ENCODE data around the gene ADGRG6. TPM values are rescaled to one million over a fixed set of nuclear protein-coding genes. Genes with fewer than 3 reads are reported as not detected.

Gene ADGRG6
- total and polyA plus RNA-seq, 10 of the 15 experiments (the other 5 are each of a cell fraction or from before 2014, with no cell fraction given), result 0.01 to 0.24 (median 0.13) TPM; not detected in 7

DNA sequence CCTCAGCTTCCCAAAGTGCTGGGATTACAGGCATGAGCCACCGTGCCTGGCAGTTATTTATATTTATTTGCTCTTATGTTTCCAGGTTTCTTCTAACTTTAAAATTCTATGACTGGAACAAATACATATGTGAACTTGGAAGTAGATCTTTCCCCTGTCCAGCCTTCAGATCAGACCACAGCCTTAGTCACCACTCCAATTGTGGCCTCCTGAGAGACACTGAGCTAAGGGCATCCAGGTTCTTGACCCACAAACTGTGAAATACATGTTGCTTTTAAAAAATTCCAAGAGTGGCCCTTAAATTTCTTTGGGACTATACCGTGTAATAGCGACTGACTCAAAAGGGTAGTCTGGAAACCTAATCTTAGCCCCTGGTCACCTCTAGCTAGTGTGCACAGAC lies 1.5 kb upstream of the ADGRG6 start:
- WGBS (ENCODE audit: insufficient coverage, insufficient replicate concordance, low lambda C conversion rate, missing lambda C conversion rate), result 52% methylated on average over 3 of the region's 3 CpGs
- RAD21 ChIA-PET (ENCODE audit: unreplicated experiment), result no interaction called here

DNA sequence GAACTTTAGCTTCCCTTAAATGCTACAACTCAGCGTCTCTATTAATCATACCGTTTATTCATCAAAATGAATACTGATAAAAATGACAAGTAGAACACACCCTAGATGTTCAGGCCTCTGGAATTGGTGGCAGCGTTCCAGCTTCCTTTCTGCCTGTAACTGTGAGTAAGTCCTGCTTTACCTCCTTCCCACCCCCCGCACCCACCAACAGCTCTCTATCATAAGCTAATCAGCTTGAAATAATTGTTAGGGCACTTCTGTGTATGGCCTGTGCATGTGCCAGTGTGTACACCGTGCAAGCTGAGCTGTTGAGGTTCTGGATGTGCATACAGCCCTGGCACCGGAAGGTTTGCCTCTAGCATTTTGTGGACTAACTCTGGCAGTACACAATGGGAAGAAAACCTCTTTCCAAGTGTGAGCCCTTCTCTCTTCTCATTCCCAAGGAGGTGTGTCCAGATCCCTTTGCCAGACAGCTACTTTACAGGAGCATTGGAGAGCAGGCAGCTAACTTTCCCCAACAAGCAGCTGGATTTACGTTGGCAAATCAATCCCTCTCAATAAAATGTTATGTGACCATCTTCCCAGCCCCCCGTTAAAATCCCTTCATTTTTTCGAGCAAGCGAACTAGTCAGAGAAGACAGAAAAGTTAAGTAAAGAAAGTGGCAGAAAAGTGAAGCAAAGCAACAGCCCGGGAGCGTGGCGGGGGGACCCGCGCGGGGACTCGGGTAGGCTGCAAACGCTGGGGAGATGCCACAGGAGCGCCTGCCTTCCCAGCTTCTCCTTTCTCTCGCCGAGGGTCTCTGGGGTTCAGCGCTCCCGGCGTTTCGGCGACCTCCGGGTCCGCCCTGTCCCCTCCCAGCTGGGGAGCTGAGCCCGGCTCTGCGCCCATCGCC lies 803 bp upstream of the ADGRG6 start:
- peak overlapping the region; percentile 58; the same call in 1 of the 2 replicates for H3K4me2 ChIP-seq (ENCODE audit: control insufficient read depth, insufficient read depth)
- no peak overlapping the region for H3K4me3 ChIP-seq
- FAIRE-seq (no peak), ATAC-seq (no peak; the same call in 2 of the 3 replicates), DNase-seq (ENCODE audit: low read depth, low spot score) (no peak)
- TF ChIP-seq ZSCAN29 (IDR thresholded peaks at IDR 0.05) (no peak), TCF7 (IDR thresholded peaks at IDR 0.05; ENCODE audit: borderline replicate concordance) (no peak), CEBPB (IDR thresholded peaks at IDR 0.05; ENCODE audit: borderline replicate concordance in 1 of 2, low read depth in 2 of 2, low read length in 2 of 2) (no peak), ZNF274 (IDR thresholded peaks at IDR 0.05; ENCODE audit: insufficient read depth, insufficient read length) (no peak), BCL11A (IDR thresholded peaks at IDR 0.05; ENCODE audit: low read depth, low read length) (no peak), CREB1 (IDR thresholded peaks at IDR 0.05; ENCODE audit: low read depth) (no peak), POLR2A (IDR thresholded peaks at IDR 0.05; ENCODE audit: low read depth, low read length) (no peak)
- TF ChIP-seq, protein P1, sequence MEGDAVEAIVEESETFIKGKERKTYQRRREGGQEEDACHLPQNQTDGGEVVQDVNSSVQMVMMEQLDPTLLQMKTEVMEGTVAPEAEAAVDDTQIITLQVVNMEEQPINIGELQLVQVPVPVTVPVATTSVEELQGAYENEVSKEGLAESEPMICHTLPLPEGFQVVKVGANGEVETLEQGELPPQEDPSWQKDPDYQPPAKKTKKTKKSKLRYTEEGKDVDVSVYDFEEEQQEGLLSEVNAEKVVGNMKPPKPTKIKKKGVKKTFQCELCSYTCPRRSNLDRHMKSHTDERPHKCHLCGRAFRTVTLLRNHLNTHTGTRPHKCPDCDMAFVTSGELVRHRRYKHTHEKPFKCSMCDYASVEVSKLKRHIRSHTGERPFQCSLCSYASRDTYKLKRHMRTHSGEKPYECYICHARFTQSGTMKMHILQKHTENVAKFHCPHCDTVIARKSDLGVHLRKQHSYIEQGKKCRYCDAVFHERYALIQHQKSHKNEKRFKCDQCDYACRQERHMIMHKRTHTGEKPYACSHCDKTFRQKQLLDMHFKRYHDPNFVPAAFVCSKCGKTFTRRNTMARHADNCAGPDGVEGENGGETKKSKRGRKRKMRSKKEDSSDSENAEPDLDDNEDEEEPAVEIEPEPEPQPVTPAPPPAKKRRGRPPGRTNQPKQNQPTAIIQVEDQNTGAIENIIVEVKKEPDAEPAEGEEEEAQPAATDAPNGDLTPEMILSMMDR (IDR thresholded peaks at IDR 0.05 in 2 of 3, conservative IDR thresholded peaks at IDR 0.05 in 1 of 3; ENCODE audit: control insufficient read depth in 2 of 3, extremely low read depth in 1 of 3, insufficient read depth in 1 of 3, low read depth in 3 of 3, low read length in 3 of 3), result no peak
- TF ChIP-seq, protein P2, sequence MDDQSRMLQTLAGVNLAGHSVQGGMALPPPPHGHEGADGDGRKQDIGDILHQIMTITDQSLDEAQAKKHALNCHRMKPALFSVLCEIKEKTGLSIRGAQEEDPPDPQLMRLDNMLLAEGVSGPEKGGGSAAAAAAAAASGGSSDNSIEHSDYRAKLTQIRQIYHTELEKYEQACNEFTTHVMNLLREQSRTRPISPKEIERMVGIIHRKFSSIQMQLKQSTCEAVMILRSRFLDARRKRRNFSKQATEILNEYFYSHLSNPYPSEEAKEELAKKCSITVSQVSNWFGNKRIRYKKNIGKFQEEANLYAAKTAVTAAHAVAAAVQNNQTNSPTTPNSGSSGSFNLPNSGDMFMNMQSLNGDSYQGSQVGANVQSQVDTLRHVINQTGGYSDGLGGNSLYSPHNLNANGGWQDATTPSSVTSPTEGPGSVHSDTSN (IDR thresholded peaks at IDR 0.05; ENCODE audit: insufficient replicate concordance, low read depth, low read length), result no peak
- no peaks in the 10 kb centered on the region for H3K79me2 ChIP-seq (ENCODE audit: control insufficient read depth, insufficient read depth, low read length)
- no peaks in the 10 kb centered on the region for H4K20me1 ChIP-seq (ENCODE audit: control insufficient read depth, insufficient read depth)
- no peaks in the 10 kb centered on the region for H3K36me3 ChIP-seq (ENCODE audit: control insufficient read depth in 2 of 2, insufficient read depth in 2 of 2, low read length in 1 of 2)
- H3K4me1 ChIP-seq (ENCODE audit: control insufficient read depth, insufficient read depth, low read length), result no peaks in the 10 kb centered on the region
- RAD21 ChIA-PET (ENCODE audit: unreplicated experiment), result no interaction called here
- in situ Hi-C loops (cut with MboI), result no loop called here
- WGBS (ENCODE audit: insufficient coverage, insufficient replicate concordance, low lambda C conversion rate, missing lambda C conversion rate), result 23% methylated on average over 22 of the region's 31 CpGs
- H3K9ac ChIP-seq (ENCODE audit: control insufficient read depth, insufficient read depth, low read length), result no peak overlapping the region
- SMC1A ChIA-PET (ENCODE audit: uncharacterized antibody, unreplicated experiment), result interaction anchor here (0.6 to 0.9 kb wide), 2 partner anchors 9 to 494 kb away, joined by 3 read pairs; no protein-coding TSS in a partner anchor
- H3K27me3 ChIP-seq (replicated peaks in 1 of 2; ENCODE audit: control insufficient read depth in 2 of 2, insufficient read depth in 2 of 2, low read length in 1 of 2), result peaks cover 2 to 10% of the 10 kb centered on the region in 2 experiments; a peak in 3 of 4 replicates
- no peak overlapping the region for H3K27ac ChIP-seq (ENCODE audit: control insufficient read depth, insufficient read depth)
- POLR2A ChIA-PET, result no interaction called here
- no TSS peak for BruUV-seq (replicated peaks)
- H3K9me3 ChIP-seq (replicated peaks; ENCODE audit: control insufficient read depth, insufficient read depth, low read length), result no peaks in the 10 kb centered on the region
- CTCF ChIA-PET, result interaction anchor here (0.8 kb wide), 1 partner anchor 127 kb away, joined by 4 read pairs; no protein-coding TSS in a partner anchor
- H2AFZ ChIP-seq (ENCODE audit: control insufficient read depth, low read depth, low read length), result peak overlapping the region; percentile 7; the same call in 1 of the 2 replicates
- intact Hi-C loops (cut with micrococcal nuclease; ENCODE audit: unreplicated experiment), result no loop called here

More for the DNA sequence above, 1.5 kb upstream of the ADGRG6 start:
- ChIA-PET SMC1A (ENCODE audit: uncharacterized antibody, unreplicated experiment) (interaction anchor here (0.6 to 0.9 kb wide), 2 partner anchors 9 to 493 kb away, joined by 3 read pairs; no protein-coding TSS in a partner anchor), POLR2A (no interaction called here), CTCF (interaction anchor here (0.6 kb wide), 1 partner anchor 22 kb away, joined by 4 read pairs; no protein-coding TSS in a partner anchor)
- no peaks in the 10 kb centered on the region for H4K20me1 ChIP-seq (ENCODE audit: control insufficient read depth, insufficient read depth)
- H3K27ac ChIP-seq (ENCODE audit: control insufficient read depth, insufficient read depth), result no peak overlapping the region
- intact Hi-C loops (cut with micrococcal nuclease; ENCODE audit: unreplicated experiment), result no loop called here
- DNase-seq (ENCODE audit: low read depth, low spot score) (no peak), ATAC-seq (no peak), FAIRE-seq (no peak)
- H3K9me3 ChIP-seq (replicated peaks; ENCODE audit: control insufficient read depth, insufficient read depth, low read length), result no peaks in the 10 kb centered on the region
- TF ChIP-seq, protein P3, sequence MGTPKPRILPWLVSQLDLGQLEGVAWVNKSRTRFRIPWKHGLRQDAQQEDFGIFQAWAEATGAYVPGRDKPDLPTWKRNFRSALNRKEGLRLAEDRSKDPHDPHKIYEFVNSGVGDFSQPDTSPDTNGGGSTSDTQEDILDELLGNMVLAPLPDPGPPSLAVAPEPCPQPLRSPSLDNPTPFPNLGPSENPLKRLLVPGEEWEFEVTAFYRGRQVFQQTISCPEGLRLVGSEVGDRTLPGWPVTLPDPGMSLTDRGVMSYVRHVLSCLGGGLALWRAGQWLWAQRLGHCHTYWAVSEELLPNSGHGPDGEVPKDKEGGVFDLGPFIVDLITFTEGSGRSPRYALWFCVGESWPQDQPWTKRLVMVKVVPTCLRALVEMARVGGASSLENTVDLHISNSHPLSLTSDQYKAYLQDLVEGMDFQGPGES (IDR thresholded peaks at IDR 0.05), result no peak
- no peak overlapping the region for H3K4me3 ChIP-seq
- no peak overlapping the region for H3K4me2 ChIP-seq (ENCODE audit: control insufficient read depth, insufficient read depth)
- in situ Hi-C loops (cut with MboI), result no loop called here
- no peak overlapping the region for H2AFZ ChIP-seq (ENCODE audit: control insufficient read depth, low read depth, low read length)
- H3K9ac ChIP-seq (ENCODE audit: control insufficient read depth, insufficient read depth, low read length), result no peak overlapping the region
- H3K4me1 ChIP-seq (ENCODE audit: control insufficient read depth, insufficient read depth, low read length), result no peaks in the 10 kb centered on the region
- no peaks in the 10 kb centered on the region for H3K36me3 ChIP-seq (ENCODE audit: control insufficient read depth in 2 of 2, insufficient read depth in 2 of 2, low read length in 1 of 2)
- H3K27me3 ChIP-seq (replicated peaks in 1 of 2; ENCODE audit: control insufficient read depth in 2 of 2, insufficient read depth in 2 of 2, low read length in 1 of 2), result peaks cover 2 to 10% of the 10 kb centered on the region in 2 experiments; a peak in 3 of 4 replicates
- no TSS peak for BruUV-seq (replicated peaks)
- no peaks in the 10 kb centered on the region for H3K79me2 ChIP-seq (ENCODE audit: control insufficient read depth, insufficient read depth, low read length)
